Heart right ventricle (tissue), 16 donors: ENCODE data around the gene ERBB3. TPM values are rescaled to one million over a fixed set of nuclear protein-coding genes. Genes with fewer than 3 reads are reported as not detected.
"Not testable (repeated sequence)": the region's sequence is repeated elsewhere in the genome, so short reads cannot be mapped to it uniquely, and the experiment has no call there.

Source experiments
- ATAC-seq, 8 donors: fragments of 200-7000 bp; cut with Tn5 transposase; one replicate each; pipeline ENCODE4 v1.9.1; 2020; ENCODE audit warnings: mild to moderate bottlenecking in 8 of 8, moderate library complexity in 8 of 8, moderate number of reproducible peaks in 1 of 8
- DNase-seq, 2 donors: peaks; one replicate each; pipeline ENCODE4 v3.0.0-alpha.2; 2020
- H3K27ac ChIP-seq, 10 donors: fragments of 200-600 bp; sonication (generic) in 2 of 10; one replicate each; pipeline versions ENCODE4 v1.5.0 to v1.8.0; 2020 to 2022; ENCODE audit warnings: mild to moderate bottlenecking in 3 of 10
- H3K27me3 ChIP-seq, 7 donors: fragments of 200-600 bp; one replicate each; pipeline ENCODE4 v1.8.0; 2021 to 2022; ENCODE audit warnings: mild to moderate bottlenecking in 2 of 7
- H3K36me3 ChIP-seq, 9 donors: fragments of 200-600 bp; sonication (generic) in 1 of 9; one replicate each; pipeline versions ENCODE4 v1.5.0 to v1.8.0; 2020 to 2022; ENCODE audit warnings: mild to moderate bottlenecking in 2 of 9
- H3K4me1 ChIP-seq, 9 donors: fragments of 200-600 bp; sonication (generic) in 1 of 9; one replicate each; pipeline versions ENCODE4 v1.5.0 to v1.8.0; 2020 to 2022; ENCODE audit warnings: mild to moderate bottlenecking in 4 of 9
- H3K4me3 ChIP-seq, 10 donors: fragments of 200-600 bp; sonication (generic) in 2 of 10; one replicate each; pipeline versions ENCODE4 v1.5.0 to v1.8.0; 2020 to 2022; ENCODE audit warnings: mild to moderate bottlenecking in 7 of 10, moderate library complexity in 2 of 10
- H3K9me3 ChIP-seq, 11 donors: fragments of 200-600 bp in 10 of 11; sonication (generic) in 2 of 11; one replicate each; pipeline versions ENCODE4 v1.5.0 to v1.8.0; 2013 to 2022; ENCODE audit warnings: mild to moderate bottlenecking in 2 of 11, control low read depth in 1 of 11, moderate library complexity in 1 of 11
- WGBS, 2 donors: extraction: QIAGEN DNeasy Blood & Tissue Kit; methylation state at CpG; one replicate each; pipeline ENCODE4 v1.1.7; 2013; ENCODE audit warnings: inconsistent platforms in 1 of 2; 5-methylcytosine and 5-hydroxymethylcytosine counted together
- intact Hi-C, 10 donors: fragments of 100-400 bp; cut with DNase I; formaldehyde crosslinking; loops; one replicate each; pipeline versions ENCODE4 v1.11.1 to v1.14.2; 2022
- polyA plus RNA-seq, 2 donors: library from polyadenylated mRNA; stranded (reverse); fragments of 200-250 nt; gene quantifications; one replicate each; pipeline ENCODE4 v1.2.3, GENCODE V29; 2013
- total RNA-seq, 10 donors: library from RNA; stranded (reverse); fragmentation: NEBNext Ultra II Directional in 3 of 10; extraction: Animal tissue kit (Norgen Biotek cat#: 25700) in 3 of 10; gene quantifications; one replicate each; pipeline versions ENCODE4 v1.2.1 to v1.2.4, GENCODE V29; 2021 to 2023
- TF ChIP-seq, protein P1 (sequence below), 9 donors: fragments of 200-600 bp; sonication (generic) in 2 of 9; IDR thresholded peaks; one replicate each; pipeline versions ENCODE4 v1.5.0 to v1.8.0; 2021 to 2022; ENCODE audit warnings: antibody characterized with exemption in 9 of 9, mild to moderate bottlenecking in 5 of 9, moderate library complexity in 1 of 9
- donor health status: Arrhythmogenic right ventricular cardiomyopathy.
- donor health status: ischemic (EF 13 %, LVEDD 7.1; RV severe dilation, severe dysfunction).
- donor health status: healthy with polysubstance abuse.
- donor health status: DM: no; HTN: yes; CAD: no.
- donor health status: DM: no; HTN: no; CAD: no.
- donor health status: ischemic (EF 25% LVEDD 6.9; RV normal size, moderate dysfunction).
- donor health status: ischemic (EF 25% LVEDD 5.7; RV mildly dilated, moderate dysfunction).
- donor health status: healthy.
- donor health status: DM: yes; HTN: yes; CAD: no.
- donor health status: Ischemic cardiomyopathy.
- donor health status: ischemic (EF 35%, LVEDD 5.7; RV mildly dilated, moderate dysfunction).
- donor health status: nonischemic (EF 11% LVEDD 7.7; RV severe dilation, severe dysfunction).
- donor health status: DM: yes; HTN: yes; CAD: no.
- donor health status: PGD.
- donor health status: ischemic (EF 29% LVEDD 5.4; RV normal size, mild dysfunction).
- donor health status: nonischemic (EF 23%, LVEDD 6.1; RV moderate dilation, normal function).

Gene ERBB3
- total and polyA plus RNA-seq, 12 donors, result 0.80 to 7.8 (median 2.9) TPM

DNA sequence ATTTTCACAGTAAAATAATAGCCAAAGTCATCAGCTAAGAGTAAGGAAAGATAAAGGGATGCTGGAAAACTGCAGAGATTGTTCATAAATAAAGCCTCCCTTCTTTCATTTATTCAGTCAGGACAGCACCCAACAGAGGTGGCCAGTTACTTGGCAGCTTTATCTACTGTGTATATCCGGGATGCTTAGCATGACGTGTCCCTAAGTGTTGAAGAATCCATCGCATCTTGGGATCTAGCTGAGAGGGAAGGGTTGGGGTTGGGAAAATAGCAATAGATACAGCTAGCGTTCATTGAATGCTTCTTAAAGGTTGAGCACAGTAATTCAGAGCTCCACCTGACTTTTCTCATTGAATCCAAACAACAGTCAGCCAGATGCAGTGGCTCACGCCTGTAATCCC lies 5.6 kb upstream of the ERBB3 start:
- peaks cover 0 to 1% (median 0%) of the 10 kb centered on the region in 7 donors for H3K27me3 ChIP-seq
- 80 to 82% methylated on average over 5 of the region's 5 CpGs for WGBS, 2 donors
- ATAC-seq (no peak), DNase-seq (no peak)
- no peaks in the 10 kb centered on the region for H3K9me3 ChIP-seq
- H3K4me3 ChIP-seq, result no peak overlapping the region
- H3K4me1 ChIP-seq, result peaks cover 0 to 9% (median 5%) of the 10 kb centered on the region in 9 donors
- intact Hi-C loops, result no loop called here
- no peaks in the 10 kb centered on the region for H3K36me3 ChIP-seq
- TF ChIP-seq, protein P1, sequence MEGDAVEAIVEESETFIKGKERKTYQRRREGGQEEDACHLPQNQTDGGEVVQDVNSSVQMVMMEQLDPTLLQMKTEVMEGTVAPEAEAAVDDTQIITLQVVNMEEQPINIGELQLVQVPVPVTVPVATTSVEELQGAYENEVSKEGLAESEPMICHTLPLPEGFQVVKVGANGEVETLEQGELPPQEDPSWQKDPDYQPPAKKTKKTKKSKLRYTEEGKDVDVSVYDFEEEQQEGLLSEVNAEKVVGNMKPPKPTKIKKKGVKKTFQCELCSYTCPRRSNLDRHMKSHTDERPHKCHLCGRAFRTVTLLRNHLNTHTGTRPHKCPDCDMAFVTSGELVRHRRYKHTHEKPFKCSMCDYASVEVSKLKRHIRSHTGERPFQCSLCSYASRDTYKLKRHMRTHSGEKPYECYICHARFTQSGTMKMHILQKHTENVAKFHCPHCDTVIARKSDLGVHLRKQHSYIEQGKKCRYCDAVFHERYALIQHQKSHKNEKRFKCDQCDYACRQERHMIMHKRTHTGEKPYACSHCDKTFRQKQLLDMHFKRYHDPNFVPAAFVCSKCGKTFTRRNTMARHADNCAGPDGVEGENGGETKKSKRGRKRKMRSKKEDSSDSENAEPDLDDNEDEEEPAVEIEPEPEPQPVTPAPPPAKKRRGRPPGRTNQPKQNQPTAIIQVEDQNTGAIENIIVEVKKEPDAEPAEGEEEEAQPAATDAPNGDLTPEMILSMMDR (IDR thresholded peaks at IDR 0.05), result no peak
- no peak overlapping the region for H3K27ac ChIP-seq

DNA sequence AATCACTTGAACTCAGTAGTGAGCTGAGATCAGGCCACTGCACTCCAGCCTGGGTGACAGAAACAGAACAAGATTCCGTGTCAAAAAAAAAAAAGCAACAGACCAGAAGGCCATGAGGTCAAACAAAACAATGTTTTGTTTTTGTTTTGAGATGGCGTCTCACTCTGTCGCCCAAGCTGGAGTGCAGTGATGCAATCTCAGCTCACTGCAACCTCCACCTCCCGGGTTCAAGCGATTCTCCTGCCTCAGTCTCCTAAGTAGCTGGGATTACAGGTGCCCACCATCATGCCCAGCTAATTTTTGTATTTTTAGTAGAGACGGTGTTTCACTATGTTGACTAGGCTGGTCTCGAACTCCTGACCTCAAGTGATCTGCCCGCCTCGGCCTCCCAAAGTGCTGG lies 2.0 kb upstream of the ERBB3 start:
- WGBS, 2 donors, result 90% methylated on average over 9 of the region's 9 CpGs

DNA sequence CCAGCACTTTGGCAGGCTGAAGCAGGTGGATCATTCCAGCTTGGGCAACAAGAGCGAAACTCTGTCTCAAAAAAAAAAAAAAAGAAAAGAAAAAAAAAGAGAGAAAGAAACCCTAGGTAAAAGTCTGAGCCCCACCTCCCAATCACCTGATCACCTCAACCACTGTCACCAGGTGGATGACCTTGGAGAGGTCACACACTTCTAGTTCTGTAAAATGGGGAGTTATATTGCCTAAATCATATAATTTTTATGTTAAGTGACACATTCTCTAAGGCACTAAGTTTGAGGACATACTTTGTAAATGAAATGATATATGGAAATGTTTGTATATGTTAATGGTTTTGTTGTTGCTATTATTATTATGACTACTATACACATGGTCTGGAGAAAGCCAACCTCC lies 1.5 kb upstream of the ERBB3 start:
- TF ChIP-seq, protein P1 (IDR thresholded peaks at IDR 0.05), result no peak
- H3K4me3 ChIP-seq, result peak overlapping the region in 3 of 10 donors; percentile 55 to 70 (median 61)
- WGBS, 2 donors, result 100% methylated on average over 1 of the region's 1 CpG
- ATAC-seq, result no peak
- peak overlapping the region in 1 of 10 donors; percentile 3 for H3K27ac ChIP-seq
- intact Hi-C loops, result loop anchor here in 1 of 10 donors (5.0 kb wide), 1 partner anchor 39 kb away; the partner anchor contains the start of genes RPL41 and ZC3H10
- H3K4me1 ChIP-seq, result peaks cover 0 to 23% (median 18%) of the 10 kb centered on the region in 9 donors
- no peaks in the 10 kb centered on the region for H3K9me3 ChIP-seq
- peaks cover 0 to 32% (median 9%) of the 10 kb centered on the region in 7 donors for H3K27me3 ChIP-seq
- no peaks in the 10 kb centered on the region for H3K36me3 ChIP-seq
- DNase-seq, result no peak

More for the DNA sequence above, 2.0 kb upstream of the ERBB3 start:
- H3K27me3 ChIP-seq, result peaks cover 0 to 32% (median 9%) of the 10 kb centered on the region in 7 donors
- H3K4me1 ChIP-seq, result peaks cover 0 to 23% (median 18%) of the 10 kb centered on the region in 9 donors
- ATAC-seq, H3K27ac ChIP-seq, DNase-seq, H3K9me3 ChIP-seq, H3K4me3 ChIP-seq, H3K36me3 ChIP-seq: not testable (repeated sequence)
- intact Hi-C loops, result loop anchor here in 1 of 10 donors (5.0 kb wide), 1 partner anchor 39 kb away; the partner anchor contains the start of genes RPL41 and ZC3H10

DNA sequence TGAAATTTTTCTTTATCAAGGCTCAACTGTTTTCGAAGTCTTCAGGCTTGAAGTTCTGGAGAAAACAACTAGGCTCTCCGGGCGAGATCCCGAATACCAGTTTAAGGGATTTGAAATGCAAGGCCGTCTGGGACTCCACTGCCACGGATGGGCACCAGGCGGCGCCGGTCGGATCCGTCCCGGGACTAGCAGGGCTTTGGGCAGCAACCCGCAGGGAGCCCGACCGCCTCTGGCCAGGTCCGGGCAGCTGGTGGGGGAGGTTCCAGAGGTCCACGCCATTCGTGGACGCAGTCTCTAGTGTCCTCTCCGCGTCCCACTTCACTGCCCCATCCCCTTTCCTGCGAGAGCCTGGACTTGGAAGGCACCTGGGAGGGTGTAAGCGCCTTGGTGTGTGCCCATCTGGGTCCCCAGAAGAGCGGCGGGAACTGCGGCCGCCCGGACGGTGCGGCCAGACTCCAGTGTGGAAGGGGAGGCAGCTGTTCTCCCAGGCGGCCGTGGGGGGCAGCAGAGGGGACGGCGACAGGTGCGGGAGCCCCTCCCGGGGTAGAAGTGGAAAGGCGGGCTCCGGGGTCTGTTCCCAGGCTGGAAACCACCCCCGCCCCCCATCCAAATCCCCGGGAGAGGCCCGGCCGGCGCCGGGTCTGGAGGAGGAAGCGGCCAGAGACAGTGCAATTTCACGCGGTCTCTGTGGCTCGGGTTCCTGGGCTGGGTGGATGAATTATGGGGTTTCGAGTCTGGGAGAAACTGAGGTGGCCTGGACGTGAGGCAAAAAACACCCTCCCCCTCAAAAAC lies 838 bp upstream of the ERBB3 start:
- peak overlapping the region; percentile 19 to 70 (median 56) for H3K4me3 ChIP-seq
- WGBS, 2 donors, result 1 to 2% methylated on average over 50 of the region's 50 CpGs
- intact Hi-C loops, result loop anchor here in 2 of 10 donors (1.0 to 5.0 kb wide), 2 partner anchors 25 to 38 kb away; partner anchors contain the start of genes PA2G4 (in 2 of the 2), RPL41 (in 1 of the 2) and ZC3H10 (in 1 of the 2)
- H3K36me3 ChIP-seq, result no peaks in the 10 kb centered on the region
- H3K9me3 ChIP-seq, result no peaks in the 10 kb centered on the region
- H3K27me3 ChIP-seq, result peaks cover 0 to 32% (median 9%) of the 10 kb centered on the region in 7 donors
- peaks cover 0 to 23% (median 18%) of the 10 kb centered on the region in 9 donors for H3K4me1 ChIP-seq
- DNase-seq (peak; percentile 81 to 86), ATAC-seq (peak; percentile 83 to 94 (median 89))
- TF ChIP-seq, protein P1 (IDR thresholded peaks at IDR 0.05), result peak; percentile 52 to 79 (median 68)
- peak overlapping the region in 9 of 10 donors; percentile 3 to 55 (median 41) for H3K27ac ChIP-seq
